Mammary epithelial cell (primary cell): ENCODE results near the gene CSTF3.

ENCODE experiments used
- EZH2 ChIP-seq: IDR thresholded peaks from 2 replicates; pipeline ENCODE4 v1.6.1; 2012; ENCODE audit warnings: low read length, inconsistent platforms, borderline replicate concordance
- TF ChIP-seq, protein P1 (sequence below), 2 donors: IDR thresholded peaks in 1 of 2; conservative IDR thresholded peaks in 1 of 2; 2 replicates each; pipeline ENCODE4 v1.5.1; 2011 to 2012; ENCODE audit warnings: inconsistent platforms in 2 of 2, low read length in 2 of 2, mild to moderate bottlenecking in 2 of 2, control low read depth in 1 of 2, low read depth in 1 of 2; ENCODE audit not compliant: insufficient read depth in 1 of 2; ENCODE audit errors: extremely low read depth in 1 of 2

- no peak for TF ChIP-seq EZH2
- TF ChIP-seq, protein P1, sequence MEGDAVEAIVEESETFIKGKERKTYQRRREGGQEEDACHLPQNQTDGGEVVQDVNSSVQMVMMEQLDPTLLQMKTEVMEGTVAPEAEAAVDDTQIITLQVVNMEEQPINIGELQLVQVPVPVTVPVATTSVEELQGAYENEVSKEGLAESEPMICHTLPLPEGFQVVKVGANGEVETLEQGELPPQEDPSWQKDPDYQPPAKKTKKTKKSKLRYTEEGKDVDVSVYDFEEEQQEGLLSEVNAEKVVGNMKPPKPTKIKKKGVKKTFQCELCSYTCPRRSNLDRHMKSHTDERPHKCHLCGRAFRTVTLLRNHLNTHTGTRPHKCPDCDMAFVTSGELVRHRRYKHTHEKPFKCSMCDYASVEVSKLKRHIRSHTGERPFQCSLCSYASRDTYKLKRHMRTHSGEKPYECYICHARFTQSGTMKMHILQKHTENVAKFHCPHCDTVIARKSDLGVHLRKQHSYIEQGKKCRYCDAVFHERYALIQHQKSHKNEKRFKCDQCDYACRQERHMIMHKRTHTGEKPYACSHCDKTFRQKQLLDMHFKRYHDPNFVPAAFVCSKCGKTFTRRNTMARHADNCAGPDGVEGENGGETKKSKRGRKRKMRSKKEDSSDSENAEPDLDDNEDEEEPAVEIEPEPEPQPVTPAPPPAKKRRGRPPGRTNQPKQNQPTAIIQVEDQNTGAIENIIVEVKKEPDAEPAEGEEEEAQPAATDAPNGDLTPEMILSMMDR (conservative IDR thresholded peaks at IDR 0.05 in 1 of 2, IDR thresholded peaks at IDR 0.05 in 1 of 2; ENCODE audit: extremely low read depth in 1 of 2, insufficient read depth in 1 of 2, low read depth in 1 of 2, low read length in 2 of 2) = no peak
Measured at GRCh38 chr11:33157103-33158027, 3.9 kb downstream of the CSTF3 start.
